Kidney epithelial cell (primary cell): ENCODE data around the gene TAF4. TPM values are rescaled to one million over a fixed set of nuclear protein-coding genes. Genes with fewer than 3 reads are reported as not detected.

Experiments
- DNase-seq: peaks from one replicate; pipeline ENCODE4 v3.0.0-alpha.2; 2010; ENCODE audit warnings: low read depth
- H3K27me3 ChIP-seq: 2 replicates; pipeline ENCODE4 v1.6.0; 2011; ENCODE audit warnings: low read length; ENCODE audit not compliant: control insufficient read depth, insufficient read depth
- H3K36me3 ChIP-seq: 2 replicates; pipeline ENCODE4 v1.5.1; 2011; ENCODE audit warnings: low read length; ENCODE audit not compliant: control insufficient read depth, insufficient read depth
- H3K4me3 ChIP-seq: 2 replicates; pipeline ENCODE4 v1.5.1; 2011; ENCODE audit warnings: low read depth, mild to moderate bottlenecking, control low read depth, low read length
- CTCF ChIP-seq: IDR thresholded peaks from 2 replicates; pipeline ENCODE4 v1.5.1; 2011; ENCODE audit warnings: mild to moderate bottlenecking, moderate library complexity, low read length, control low read depth, inconsistent platforms; ENCODE audit not compliant: insufficient read depth, poor library complexity, severe bottlenecking
- total RNA-seq: library from RNA; depleted of rRNA; stranded (reverse); fragments of >200 nt; gene quantifications from 2 replicates; pipeline ENCODE4 v1.2.3, GENCODE V29; 2015

Gene TAF4
- total RNA-seq, 1 donor from 2014 or later = 5.9 TPM

- Histone ChIP-seq H3K4me3 (no peak overlapping the region), H3K27me3 (no peaks in the 10 kb centered on the region), H3K36me3 (no peaks in the 10 kb centered on the region)
- DNase-seq = no peak
- TF ChIP-seq CTCF = no peak
Measured at GRCh38 chr20:62039738-62040137, 25.9 kb downstream of the TAF4 start.

GRCh38 chr20:62032609-62033368 is 32.9 kb downstream of the TAF4 start:
- Histone ChIP-seq H3K4me3 (no peak overlapping the region), H3K27me3 (no peaks in the 10 kb centered on the region), H3K36me3 (no peaks in the 10 kb centered on the region)
- no peak for TF ChIP-seq CTCF
- DNase-seq = no peak

- Histone ChIP-seq H3K27me3 (no peaks in the 10 kb centered on the region), H3K4me3 (no peak overlapping the region), H3K36me3 (no peaks in the 10 kb centered on the region)
- DNase-seq = no peak
- no peak for TF ChIP-seq CTCF
Measured at GRCh38 chr20:62031462-62032092, 34.1 kb downstream of the TAF4 start.

GRCh38 chr20:62030834-62031434 is 34.7 kb downstream of the TAF4 start:
- Histone ChIP-seq H3K27me3 (no peaks in the 10 kb centered on the region), H3K36me3 (no peaks in the 10 kb centered on the region), H3K4me3 (no peak overlapping the region)
- no peak for TF ChIP-seq CTCF
- no peak for DNase-seq

- H3K4me3 ChIP-seq = no peak overlapping the region
- H3K36me3 ChIP-seq = no peaks in the 10 kb centered on the region
- DNase-seq = no peak
- no peak for TF ChIP-seq CTCF
- H3K27me3 ChIP-seq = no peaks in the 10 kb centered on the region
Measured at GRCh38 chr20:62030357-62030756, 35.3 kb downstream of the TAF4 start.

- TF ChIP-seq CTCF = no peak
- Histone ChIP-seq H3K36me3 (no peaks in the 10 kb centered on the region), H3K27me3 (no peaks in the 10 kb centered on the region), H3K4me3 (no peak overlapping the region)
- no peak for DNase-seq
Measured at GRCh38 chr20:62029949-62030348, 35.7 kb downstream of the TAF4 start.
